Mucosa of descending colon (tissue), 3 donors: ENCODE results near the gene MPL. TPM values are rescaled to one million over a fixed set of nuclear protein-coding genes. Genes with fewer than 3 reads are reported as not detected.
A peak's percentile ranks its signal among the peaks of the same experiment; 100 is the strongest.

Experiments used
- ATAC-seq: fragments of 200-7000 bp; cut with Tn5 transposase; one replicate; pipeline ENCODE4 v1.9.1; 2020; ENCODE audit warnings: mild to moderate bottlenecking, moderate library complexity
- DNase-seq, 3 donors: peaks; one replicate each; pipeline ENCODE4 v3.0.0-alpha.2; 2020
- H3K36me3 ChIP-seq: fragments of 200-600 bp; one replicate; pipeline ENCODE4 v1.8.0; 2021; ENCODE audit warnings: low read depth, mild to moderate bottlenecking
- H3K4me1 ChIP-seq: fragments of 200-600 bp; one replicate; pipeline ENCODE4 v1.8.0; 2021; ENCODE audit warnings: low read depth, mild to moderate bottlenecking
- H3K4me3 ChIP-seq: fragments of 200-600 bp; one replicate; pipeline ENCODE4 v1.8.0; 2021; ENCODE audit warnings: mild to moderate bottlenecking
- H3K9me3 ChIP-seq: fragments of 200-600 bp; one replicate; pipeline ENCODE4 v1.8.0; 2021; ENCODE audit warnings: mild to moderate bottlenecking
- intact Hi-C, 2 donors: fragments of 100-400 bp; cut with DNase I in 1 of 2; cut with micrococcal nuclease in 1 of 2; formaldehyde crosslinking; loops; one replicate each; pipeline versions ENCODE4 v1.11.0 to v1.11.1; 2022; cut with DNase I, micrococcal nuclease
- total RNA-seq, 3 donors: library from RNA; stranded (reverse); fragmentation: NEBNext Ultra II Directional in 2 of 3; extraction: Animal tissue kit (Norgen Biotek cat#: 25700) in 2 of 3; gene quantifications; one replicate each; pipeline versions ENCODE4 v1.2.1 to v1.2.4, GENCODE V29; 2021 to 2023
- TF ChIP-seq, protein P1 (sequence below): fragments of 200-600 bp; IDR thresholded peaks from one replicate; pipeline ENCODE4 v1.8.0; 2022; ENCODE audit warnings: antibody characterized with exemption, mild to moderate bottlenecking
- donor health status: DM: no; HTN: no; CAD: no; lungs with moderate emphysema.
- donor health status: DM: no; HTN: no; CAD: no.
- donor health status: DM: no; HTN: yes; CAD: no.

Gene MPL
- total RNA-seq, 3 donors from 2014 or later = 0.81 to 1.0 TPM; not detected in 1

GRCh38 chr1:43365678-43366077 lies 28.1 kb downstream of the MPL start:
- Histone ChIP-seq H3K9me3 (no peaks in the 10 kb centered on the region), H3K4me3 (no peak overlapping the region), H3K36me3 (no peaks in the 10 kb centered on the region), H3K4me1 (peaks cover 37% of the 10 kb centered on the region)
- DNase-seq = no peak
- TF ChIP-seq, protein P1, sequence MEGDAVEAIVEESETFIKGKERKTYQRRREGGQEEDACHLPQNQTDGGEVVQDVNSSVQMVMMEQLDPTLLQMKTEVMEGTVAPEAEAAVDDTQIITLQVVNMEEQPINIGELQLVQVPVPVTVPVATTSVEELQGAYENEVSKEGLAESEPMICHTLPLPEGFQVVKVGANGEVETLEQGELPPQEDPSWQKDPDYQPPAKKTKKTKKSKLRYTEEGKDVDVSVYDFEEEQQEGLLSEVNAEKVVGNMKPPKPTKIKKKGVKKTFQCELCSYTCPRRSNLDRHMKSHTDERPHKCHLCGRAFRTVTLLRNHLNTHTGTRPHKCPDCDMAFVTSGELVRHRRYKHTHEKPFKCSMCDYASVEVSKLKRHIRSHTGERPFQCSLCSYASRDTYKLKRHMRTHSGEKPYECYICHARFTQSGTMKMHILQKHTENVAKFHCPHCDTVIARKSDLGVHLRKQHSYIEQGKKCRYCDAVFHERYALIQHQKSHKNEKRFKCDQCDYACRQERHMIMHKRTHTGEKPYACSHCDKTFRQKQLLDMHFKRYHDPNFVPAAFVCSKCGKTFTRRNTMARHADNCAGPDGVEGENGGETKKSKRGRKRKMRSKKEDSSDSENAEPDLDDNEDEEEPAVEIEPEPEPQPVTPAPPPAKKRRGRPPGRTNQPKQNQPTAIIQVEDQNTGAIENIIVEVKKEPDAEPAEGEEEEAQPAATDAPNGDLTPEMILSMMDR = no peak
- intact Hi-C loops = no loop called here
- no peak for ATAC-seq

DNA sequence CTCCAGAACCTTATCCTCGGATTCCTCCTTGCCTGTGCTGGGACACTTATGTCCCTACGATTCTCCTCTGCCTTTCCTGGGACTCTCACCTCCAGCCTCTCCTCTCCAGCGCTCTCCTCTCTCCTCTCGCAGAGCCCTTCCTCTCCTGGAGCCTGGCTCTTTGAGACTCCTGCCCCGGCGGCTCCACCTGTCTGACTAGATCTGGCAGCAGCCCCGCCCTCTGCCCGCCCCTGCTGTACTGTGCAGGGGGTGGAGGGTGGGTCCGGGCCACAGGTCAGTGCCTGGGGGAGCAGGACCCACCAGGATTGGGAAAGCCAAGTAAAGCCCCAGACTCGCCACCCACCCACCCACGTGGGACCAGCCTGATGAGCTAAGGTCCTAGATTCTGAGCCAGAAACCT lies 28.6 kb downstream of the MPL start:
- Histone ChIP-seq H3K4me3 (no peak overlapping the region), H3K4me1 (peaks cover 37% of the 10 kb centered on the region), H3K9me3 (no peaks in the 10 kb centered on the region), H3K36me3 (no peaks in the 10 kb centered on the region)
- peak; percentile 90 to 93 (median 92) for DNase-seq
- intact Hi-C loops = no loop called here
- peak; percentile 59 for ATAC-seq
- TF ChIP-seq, protein P1 = no peak

DNA sequence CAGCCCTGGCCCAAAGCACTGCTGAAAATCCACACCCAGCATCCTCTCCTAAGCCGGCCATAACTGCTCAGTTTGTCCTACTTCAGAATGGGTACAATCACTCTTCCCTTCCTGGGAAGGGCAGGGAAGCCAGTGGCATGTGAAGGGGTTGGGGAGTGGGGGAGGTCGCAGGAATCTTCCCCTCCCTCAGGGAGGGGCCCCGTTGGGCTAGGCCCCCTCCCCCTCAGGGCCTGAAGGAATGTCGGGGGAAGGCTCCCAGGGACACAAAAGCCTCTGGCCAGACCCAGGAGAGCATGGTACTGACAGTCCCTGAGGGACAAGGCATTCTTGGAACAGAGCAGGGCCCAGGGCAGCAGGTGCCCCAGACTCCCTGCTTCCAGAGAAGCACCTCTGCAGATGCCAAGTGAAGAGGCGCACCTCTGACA lies 29.0 kb downstream of the MPL start:
- Histone ChIP-seq H3K36me3 (no peaks in the 10 kb centered on the region), H3K9me3 (no peaks in the 10 kb centered on the region), H3K4me1 (peaks cover 37% of the 10 kb centered on the region), H3K4me3 (no peak overlapping the region)
- ATAC-seq (peak; percentile 8), DNase-seq (no peak)
- intact Hi-C loops = no loop called here
- TF ChIP-seq, protein P1 = no peak

DNA sequence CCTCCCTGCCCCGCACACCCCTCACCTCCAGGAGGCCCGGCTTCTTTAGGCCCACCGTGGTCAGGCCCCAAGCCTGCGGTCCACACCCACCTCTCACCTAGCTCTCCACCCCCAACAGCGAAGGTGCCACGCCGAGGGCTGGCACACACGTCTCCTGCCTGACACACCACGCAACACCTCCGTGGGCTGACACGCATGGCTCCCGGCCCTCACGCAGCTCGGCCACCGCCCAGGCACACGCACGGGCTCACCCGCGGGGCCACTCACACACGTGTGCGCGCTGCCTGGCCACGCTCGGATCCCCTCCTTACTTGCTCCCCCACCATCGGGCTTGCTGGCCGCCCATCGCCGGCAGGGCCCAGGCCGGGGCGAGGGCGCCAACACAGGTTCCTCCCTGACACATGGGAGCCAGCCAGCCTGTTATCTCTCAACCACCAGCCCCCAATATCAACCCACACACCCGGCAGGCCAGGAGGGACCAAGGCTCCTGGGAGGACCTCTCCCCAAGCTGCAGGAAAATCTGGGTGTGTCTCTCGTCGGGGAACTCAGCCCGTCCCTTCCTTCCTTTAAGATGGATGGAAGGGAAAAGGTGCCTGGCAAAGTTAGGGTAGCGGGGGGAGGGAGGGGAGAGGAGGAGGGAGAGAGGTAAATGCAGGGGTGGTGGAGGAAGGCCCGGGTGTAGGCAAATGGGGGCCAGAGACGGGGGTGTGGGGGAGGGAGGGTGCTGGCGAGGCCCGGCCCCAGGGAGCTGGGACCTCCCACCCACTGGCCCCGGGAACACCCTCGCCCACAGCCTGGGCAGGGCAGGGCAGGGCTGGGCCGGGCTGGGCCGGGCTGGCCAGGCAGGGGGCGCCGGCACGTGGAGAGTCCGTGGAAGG lies 29.6 kb downstream of the MPL start:
- intact Hi-C loops = no loop called here
- TF ChIP-seq, protein P1 = no peak
- DNase-seq = peak; percentile 47 to 73 (median 69)
- peak; percentile 74 for ATAC-seq
- H3K9me3 ChIP-seq = no peaks in the 10 kb centered on the region
- H3K4me1 ChIP-seq = peaks cover 37% of the 10 kb centered on the region
- H3K4me3 ChIP-seq = peak overlapping the region; percentile 50
- no peaks in the 10 kb centered on the region for H3K36me3 ChIP-seq

DNA sequence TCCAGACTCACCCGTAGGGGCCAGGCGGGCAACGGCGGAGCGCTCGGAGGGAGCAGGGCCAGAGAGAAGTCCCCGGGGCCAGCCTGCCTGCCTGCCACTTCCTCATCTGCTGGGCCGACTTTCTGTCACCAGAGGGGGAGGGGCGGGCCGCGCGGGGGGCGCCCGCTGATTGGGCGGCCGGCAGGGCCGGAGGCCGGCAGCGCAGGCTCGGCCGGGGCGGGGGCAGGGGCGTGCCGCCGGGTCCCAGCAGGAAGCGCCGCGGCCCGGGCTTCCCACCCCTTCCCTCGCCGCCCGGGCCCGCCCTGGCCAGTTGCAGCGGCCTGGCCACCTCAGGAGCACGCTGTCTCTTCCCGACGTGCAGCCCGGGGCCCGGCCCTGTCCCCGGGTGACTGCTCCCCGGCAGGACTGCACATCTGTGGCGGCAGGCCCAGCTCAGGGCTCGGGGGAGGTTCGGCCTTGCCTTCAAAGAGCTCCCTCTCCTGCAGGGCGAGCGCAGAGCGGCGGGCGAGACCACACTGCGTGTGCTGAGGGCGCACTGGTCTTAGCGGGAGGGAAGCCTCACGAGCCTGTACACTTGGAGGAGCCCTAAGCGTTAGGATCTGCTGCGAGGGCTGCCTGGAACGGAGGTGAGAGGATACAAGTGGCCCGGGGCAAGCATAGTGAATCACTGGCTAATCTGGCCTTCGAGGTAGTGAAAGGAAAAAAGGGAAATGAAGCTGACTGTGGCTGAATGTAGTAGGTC lies 30.5 kb downstream of the MPL start, which contains the start of gene ELOVL1:
TSS of gene ELOVL1 (minus strand) at position 108 of the 742 bp plus-strand sequence. CDS start 2,402 bp downstream, outside the sequence.
- peak within 1 kb of the TSS; percentile 50 for H3K4me3 ChIP-seq
- DNase-seq (peak; percentile 94 to 96 (median 96)), ATAC-seq (peak; percentile 90)
- H3K4me1 ChIP-seq = peaks cover 37% of the 10 kb centered on the region
- intact Hi-C loops = no loop called here
- TF ChIP-seq, protein P1 = no peak
- H3K9me3 ChIP-seq = no peaks in the 10 kb centered on the region
- no peaks in the 10 kb centered on the region for H3K36me3 ChIP-seq
